Transverse colon (tissue), 4 donors: Measurements from ENCODE around the gene IL22RA2. TPM values are rescaled to one million over a fixed set of nuclear protein-coding genes. Genes with fewer than 3 reads are reported as not detected.

Source experiments
- DNase-seq: peaks from one replicate; pipeline ENCODE4 v3.0.0-alpha.2; 2019
- H3K27ac ChIP-seq, 4 donors: fragments of 200-600 bp; sonication (generic); 2 replicates each; pipeline ENCODE4 v1.5.1; 2016 to 2018; ENCODE audit warnings: inconsistent platforms in 4 of 4
- H3K27me3 ChIP-seq: fragments of 200-600 bp; sonication (generic); 2 replicates; pipeline ENCODE4 v1.5.1; 2017; ENCODE audit warnings: inconsistent platforms
- H3K36me3 ChIP-seq, 4 donors: fragments of 200-600 bp; sonication (generic); 2 replicates each; pipeline ENCODE4 v1.5.1; 2017 to 2019; ENCODE audit warnings: inconsistent platforms in 4 of 4
- H3K4me1 ChIP-seq, 4 donors: fragments of 200-600 bp; sonication (generic); 2 replicates each; pipeline ENCODE4 v1.5.1; 2017 to 2020; ENCODE audit warnings: inconsistent platforms in 4 of 4
- H3K4me3 ChIP-seq, 4 donors: fragments of 200-600 bp; sonication (generic); 1 replicate in 1 of 4; 2 replicates in 3 of 4; pipeline versions ENCODE4 v1.5.1 to v1.6.1; 2017 to 2019; ENCODE audit warnings: inconsistent platforms in 4 of 4
- H3K9me3 ChIP-seq, 2 donors: fragments of 200-600 bp; sonication (generic); 2 replicates each; pipeline ENCODE4 v1.5.1; 2017 to 2019; ENCODE audit warnings: inconsistent platforms in 2 of 2
- CTCF ChIP-seq, 5 experiments: fragments of 200-600 bp in 3 of 5; fragments of 450-650 bp in 2 of 5; sonication (generic) in 3 of 5; IDR thresholded peaks; 1 replicate in 2 of 5; 2 replicates in 3 of 5; pipeline ENCODE4 v1.5.1; 2016 to 2017; ENCODE audit warnings: antibody characterized with exemption in 5 of 5, inconsistent platforms in 3 of 5, mild to moderate bottlenecking in 2 of 5, moderate library complexity in 1 of 5
- EP300 ChIP-seq: sonication (generic); formaldehyde crosslinking; IDR thresholded peaks from one replicate; pipeline ENCODE4 v1.6.1; 2017; ENCODE audit warnings: antibody characterized with exemption, low read depth
- POLR2A ChIP-seq: fragments of 450-650 bp; IDR thresholded peaks from one replicate; pipeline ENCODE4 v1.6.1; 2016; ENCODE audit warnings: antibody characterized with exemption, mild to moderate bottlenecking, moderate library complexity
- POLR2AphosphoS5 ChIP-seq, 3 donors: sonication (generic); formaldehyde crosslinking; IDR thresholded peaks; one replicate each; pipeline ENCODE4 v1.6.1; 2016; ENCODE audit warnings: antibody characterized with exemption in 3 of 3
- WGBS, 2 donors: methylation state at CpG; one replicate each; pipeline ENCODE4 v1.1.5; 2018; ENCODE audit warnings: low coverage in 1 of 2; 5-methylcytosine and 5-hydroxymethylcytosine counted together
- in situ Hi-C, 4 donors: fragments of 200-750 bp; cut with MboI; loops; one replicate each; pipeline versions ENCODE4 v1.15.0 to v1.15.1; 2017; ENCODE audit warnings: low sequenced_read_pairs in 3 of 4, low pct_ligation_motif_present in 1 of 4, low pct_unique_long_range_greater_than_20kb in 1 of 4
- intact Hi-C: fragments of 100-400 bp; cut with DNase I; formaldehyde crosslinking; loops from one replicate; pipeline ENCODE4 v1.15.1; 2023; ENCODE audit warnings: low total_unique reads
- total RNA-seq, 4 donors: library from RNA; depleted of rRNA; stranded (reverse); fragments of >200 nt; gene quantifications; one replicate each; pipeline ENCODE4 v1.1.0, GENCODE V29; 2016

Gene IL22RA2
- total RNA-seq, 4 donors from 2014 or later: 0.16 TPM; not detected in 3

GRCh38 chr6:137202078-137202477, 28.6 kb upstream of the IL22RA2 start:
- TF ChIP-seq POLR2AphosphoS5 (IDR thresholded peaks at IDR 0.05) (no peak), CTCF (IDR thresholded peaks at IDR 0.05) (peak in 1 of 5 experiments; percentile 10), POLR2A (no peak), EP300 (no peak)
- WGBS, 2 donors: 86 to 87% methylated on average over 6 of the region's 6 CpGs
- no peak for DNase-seq
- intact Hi-C loops (no loop called here), in situ Hi-C loops (no loop called here)
- Histone ChIP-seq H3K27ac (no peak overlapping the region), H3K36me3 (peaks cover 0 to 86% (median 35%) of the 10 kb centered on the region in 4 donors), H3K4me1 (peaks cover 0 to 6% (median 0%) of the 10 kb centered on the region in 4 donors), H3K27me3 (no peaks in the 10 kb centered on the region), H3K4me3 (no peak overlapping the region), H3K9me3 (no peaks in the 10 kb centered on the region)

- peaks cover 0 to 81% (median 34%) of the 10 kb centered on the region in 4 donors for H3K36me3 ChIP-seq
- no peak for DNase-seq
- WGBS, 2 donors: 91 to 95% methylated on average over 1 of the region's 1 CpG
- H3K27ac ChIP-seq: no peak overlapping the region
- intact Hi-C loops: no loop called here
- no peak for TF ChIP-seq CTCF (IDR thresholded peaks at IDR 0.05)
- TF ChIP-seq POLR2AphosphoS5 (IDR thresholded peaks at IDR 0.05): no peak
- TF ChIP-seq POLR2A: no peak
- no peak for TF ChIP-seq EP300
- H3K4me3 ChIP-seq: no peak overlapping the region
- in situ Hi-C loops: no loop called here
- no peaks in the 10 kb centered on the region for H3K9me3 ChIP-seq
- H3K27me3 ChIP-seq: no peaks in the 10 kb centered on the region
- peaks cover 0 to 7% (median 0%) of the 10 kb centered on the region in 4 donors for H3K4me1 ChIP-seq
These were observed 27.6 kb upstream of the IL22RA2 start for GRCh38 chr6:137201006-137201405.

- H3K9me3 ChIP-seq: no peaks in the 10 kb centered on the region
- peaks cover 0 to 8% (median 0%) of the 10 kb centered on the region in 4 donors for H3K4me1 ChIP-seq
- in situ Hi-C loops: no loop called here
- 71 to 87% methylated on average over 3 to 4 of the region's 4 CpGs for WGBS, 2 donors
- peaks cover 0 to 73% (median 30%) of the 10 kb centered on the region in 4 donors for H3K36me3 ChIP-seq
- DNase-seq: no peak
- H3K27me3 ChIP-seq: no peaks in the 10 kb centered on the region
- no peak overlapping the region for H3K27ac ChIP-seq
- TF ChIP-seq POLR2A (no peak), CTCF (IDR thresholded peaks at IDR 0.05) (no peak), EP300 (no peak), POLR2AphosphoS5 (IDR thresholded peaks at IDR 0.05) (no peak)
- no peak overlapping the region for H3K4me3 ChIP-seq
- intact Hi-C loops: no loop called here
These were observed 26.8 kb upstream of the IL22RA2 start for GRCh38 chr6:137200288-137200687.

- DNase-seq: no peak
- H3K27ac ChIP-seq: no peak overlapping the region
- H3K36me3 ChIP-seq: peaks cover 0 to 50% (median 20%) of the 10 kb centered on the region in 4 donors
- intact Hi-C loops (no loop called here), in situ Hi-C loops (no loop called here)
- 88 to 94% methylated on average over 9 to 11 of the region's 11 CpGs for WGBS, 2 donors
- TF ChIP-seq CTCF (IDR thresholded peaks at IDR 0.05): no peak
- no peak for TF ChIP-seq POLR2A
- TF ChIP-seq EP300: no peak
- H3K27me3 ChIP-seq: no peaks in the 10 kb centered on the region
- H3K4me3 ChIP-seq: no peak overlapping the region
- no peaks in the 10 kb centered on the region for H3K9me3 ChIP-seq
- H3K4me1 ChIP-seq: peaks cover 0 to 8% (median 0%) of the 10 kb centered on the region in 4 donors
These were observed 24.5 kb upstream of the IL22RA2 start for GRCh38 chr6:137197684-137198645.
